IPS-18a (cell line): Measurements from ENCODE around the gene EMILIN3.

Experiments used
- H3K27ac ChIP-seq: one replicate; pipeline ENCODE4 v1.5.1; 2013; ENCODE audit warnings: low read length
- H3K27me3 ChIP-seq: one replicate; pipeline ENCODE4 v1.6.1; 2013; ENCODE audit warnings: mild to moderate bottlenecking, low read length; ENCODE audit not compliant: control insufficient read depth, insufficient read depth
- H3K36me3 ChIP-seq: one replicate; pipeline ENCODE4 v1.6.1; 2013; ENCODE audit warnings: low read depth, low read length; ENCODE audit not compliant: control insufficient read depth
- H3K4me1 ChIP-seq: one replicate; pipeline ENCODE4 v1.6.1; 2013; ENCODE audit warnings: low read depth, low read length; ENCODE audit not compliant: control insufficient read depth
- H3K4me3 ChIP-seq: one replicate; pipeline ENCODE4 v1.5.1; 2013; ENCODE audit warnings: low read length
- H3K9ac ChIP-seq: one replicate; pipeline ENCODE4 v1.6.1; 2013; ENCODE audit warnings: mild to moderate bottlenecking, low read length, moderate library complexity
- H3K9me3 ChIP-seq: one replicate; pipeline ENCODE4 v1.6.1; 2013; ENCODE audit warnings: low read depth, low read length; ENCODE audit not compliant: control insufficient read depth

EMILIN3 gene

GRCh38 chr20:41339957-41340326 is 26.7 kb downstream of the EMILIN3 start:
- Histone ChIP-seq H3K4me1 (peaks cover 3% of the 10 kb centered on the region), H3K9ac (no peak overlapping the region), H3K27ac (no peak overlapping the region), H3K9me3 (no peaks in the 10 kb centered on the region), H3K36me3 (no peaks in the 10 kb centered on the region), H3K27me3 (peaks cover 10% of the 10 kb centered on the region), H3K4me3 (peak overlapping the region; percentile 62)

- peaks cover 10% of the 10 kb centered on the region for H3K27me3 ChIP-seq
- no peak overlapping the region for H3K27ac ChIP-seq
- peaks cover 3% of the 10 kb centered on the region for H3K4me1 ChIP-seq
- H3K9me3 ChIP-seq = no peaks in the 10 kb centered on the region
- no peak overlapping the region for H3K4me3 ChIP-seq
- H3K9ac ChIP-seq = no peak overlapping the region
- no peaks in the 10 kb centered on the region for H3K36me3 ChIP-seq
Observed at GRCh38 chr20:41336711-41337492, 29.7 kb downstream of the EMILIN3 start.

- Histone ChIP-seq H3K4me1 (peaks cover 3% of the 10 kb centered on the region), H3K36me3 (no peaks in the 10 kb centered on the region), H3K4me3 (no peak overlapping the region), H3K9me3 (no peaks in the 10 kb centered on the region), H3K27ac (no peak overlapping the region), H3K9ac (no peak overlapping the region), H3K27me3 (peaks cover 10% of the 10 kb centered on the region)
Observed at GRCh38 chr20:41335591-41335990, 31.0 kb downstream of the EMILIN3 start.

- Histone ChIP-seq H3K27ac (no peak overlapping the region), H3K9me3 (no peaks in the 10 kb centered on the region), H3K27me3 (peaks cover 10% of the 10 kb centered on the region), H3K4me3 (no peak overlapping the region), H3K9ac (no peak overlapping the region), H3K36me3 (no peaks in the 10 kb centered on the region), H3K4me1 (peaks cover 3% of the 10 kb centered on the region)
Observed at GRCh38 chr20:41334443-41335421, 31.9 kb downstream of the EMILIN3 start.

DNA sequence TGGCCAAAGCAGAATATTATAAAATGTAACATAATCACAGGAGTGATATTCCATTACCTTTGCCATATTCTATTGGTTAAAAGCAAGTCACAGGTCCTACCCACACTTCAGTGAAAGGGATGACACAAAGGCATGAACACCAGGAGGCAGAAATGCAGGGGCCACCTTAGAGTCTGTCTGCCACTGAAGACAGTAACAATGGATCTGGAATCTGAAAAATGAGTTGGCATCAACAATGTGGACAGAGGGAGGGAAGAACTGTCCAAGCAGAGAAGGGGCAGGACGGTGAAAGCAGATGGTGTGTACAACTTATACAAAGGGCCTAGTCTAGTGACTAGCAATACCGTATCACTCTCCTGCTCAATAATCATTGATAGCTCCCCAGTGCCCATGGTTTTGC is 32.6 kb downstream of the EMILIN3 start:
- Histone ChIP-seq H3K36me3 (no peaks in the 10 kb centered on the region), H3K4me1 (no peaks in the 10 kb centered on the region), H3K27ac (no peak overlapping the region), H3K27me3 (peaks cover 3% of the 10 kb centered on the region), H3K9me3 (no peaks in the 10 kb centered on the region), H3K9ac (no peak overlapping the region), H3K4me3 (no peak overlapping the region)

DNA sequence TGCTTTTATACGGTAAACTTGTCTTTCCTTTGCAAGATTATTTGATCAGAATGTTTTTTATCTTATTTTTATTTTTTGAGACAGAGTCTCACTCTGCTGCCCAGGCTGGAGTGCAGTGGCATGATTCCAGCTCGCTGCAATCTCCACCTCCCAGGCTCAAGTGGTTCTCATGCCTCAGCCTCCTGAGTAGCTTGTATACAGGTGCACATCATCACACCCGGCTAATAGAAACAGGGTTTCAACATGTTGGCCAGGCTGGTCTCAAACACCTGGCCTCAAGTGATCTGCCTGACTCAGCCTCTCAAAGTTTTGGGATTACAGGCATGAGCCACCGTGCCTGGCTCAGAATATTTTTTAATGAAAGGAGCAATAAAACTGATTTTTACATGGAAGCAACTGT is 34.9 kb downstream of the EMILIN3 start:
- H3K36me3 ChIP-seq = no peaks in the 10 kb centered on the region
- H3K27ac ChIP-seq = no peak overlapping the region
- no peaks in the 10 kb centered on the region for H3K27me3 ChIP-seq
- no peaks in the 10 kb centered on the region for H3K4me1 ChIP-seq
- no peaks in the 10 kb centered on the region for H3K9me3 ChIP-seq
- H3K4me3 ChIP-seq = no peak overlapping the region
- no peak overlapping the region for H3K9ac ChIP-seq

DNA sequence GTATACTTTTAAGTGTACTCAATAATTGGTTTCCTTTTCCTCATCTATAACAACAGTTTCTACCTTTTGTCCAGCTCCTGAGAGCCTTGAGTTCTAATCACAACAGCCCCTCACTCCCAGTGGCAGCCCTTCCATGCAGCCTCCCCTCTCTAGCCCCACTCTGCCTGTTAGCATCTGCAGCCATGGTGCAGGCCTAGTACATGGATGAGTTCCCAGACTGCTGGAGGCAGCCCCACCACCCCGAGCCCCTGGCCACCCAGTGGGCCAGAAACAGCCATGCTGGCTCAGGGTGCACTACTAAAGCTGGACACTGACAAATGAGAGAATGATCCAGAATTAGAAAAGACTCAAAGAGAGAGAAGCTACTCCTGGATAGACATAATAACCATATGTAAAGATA is 35.7 kb downstream of the EMILIN3 start:
- no peaks in the 10 kb centered on the region for H3K27me3 ChIP-seq
- no peaks in the 10 kb centered on the region for H3K36me3 ChIP-seq
- no peak overlapping the region for H3K4me3 ChIP-seq
- H3K9ac ChIP-seq = no peak overlapping the region
- no peaks in the 10 kb centered on the region for H3K4me1 ChIP-seq
- no peak overlapping the region for H3K27ac ChIP-seq
- no peaks in the 10 kb centered on the region for H3K9me3 ChIP-seq

- Histone ChIP-seq H3K9ac (no peak overlapping the region), H3K4me3 (no peak overlapping the region), H3K36me3 (no peaks in the 10 kb centered on the region), H3K27ac (no peak overlapping the region), H3K27me3 (no peaks in the 10 kb centered on the region), H3K4me1 (no peaks in the 10 kb centered on the region), H3K9me3 (no peaks in the 10 kb centered on the region)
Observed at GRCh38 chr20:41330343-41330720, 36.3 kb downstream of the EMILIN3 start.

- H3K9me3 ChIP-seq = no peaks in the 10 kb centered on the region
- no peaks in the 10 kb centered on the region for H3K4me1 ChIP-seq
- no peaks in the 10 kb centered on the region for H3K36me3 ChIP-seq
- no peak overlapping the region for H3K9ac ChIP-seq
- H3K27me3 ChIP-seq = no peaks in the 10 kb centered on the region
- H3K4me3 ChIP-seq = no peak overlapping the region
- H3K27ac ChIP-seq = no peak overlapping the region
Observed at GRCh38 chr20:41329435-41330342, 36.9 kb downstream of the EMILIN3 start.

- Histone ChIP-seq H3K9me3 (no peaks in the 10 kb centered on the region), H3K36me3 (no peaks in the 10 kb centered on the region), H3K4me1 (no peaks in the 10 kb centered on the region), H3K9ac (no peak overlapping the region), H3K4me3 (no peak overlapping the region), H3K27ac (no peak overlapping the region), H3K27me3 (no peaks in the 10 kb centered on the region)
Observed at GRCh38 chr20:41327178-41327577, 39.4 kb downstream of the EMILIN3 start.

DNA sequence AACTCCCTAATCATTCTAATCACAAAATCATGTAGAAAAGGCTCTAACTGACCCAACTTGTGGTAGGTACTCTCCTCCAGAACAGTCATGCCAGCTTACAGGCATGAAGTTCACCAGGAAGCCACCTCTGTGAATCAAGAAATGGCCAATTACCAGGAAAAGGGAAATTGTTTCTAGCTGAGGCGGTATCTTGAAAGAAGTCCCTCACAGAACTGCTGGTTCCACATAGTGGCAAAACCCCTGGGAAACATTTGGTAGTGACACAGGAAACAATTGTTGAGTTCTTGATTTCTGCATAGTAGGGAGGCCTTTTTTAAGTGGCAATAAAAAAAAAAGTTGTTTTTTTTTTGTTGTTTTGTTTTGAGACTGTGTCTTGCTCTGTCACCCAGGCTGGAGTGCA is 45.6 kb downstream of the EMILIN3 start:
- Histone ChIP-seq H3K27ac (no peak overlapping the region), H3K27me3 (peaks cover 13% of the 10 kb centered on the region), H3K4me3 (no peak overlapping the region), H3K4me1 (peaks cover 5% of the 10 kb centered on the region), H3K9ac (no peak overlapping the region), H3K9me3 (no peaks in the 10 kb centered on the region), H3K36me3 (no peaks in the 10 kb centered on the region)
